HG02938 (cell line): Measurements from ENCODE around the gene SCAMP5.
A peak's percentile ranks its signal among the peaks of the same experiment; 100 is the strongest.

ENCODE experiments used
- ATAC-seq: cut with Tn5 transposase; IDR thresholded peaks from one replicate; pipeline ENCODE4 v1.9.1; 2021; ENCODE audit warnings: mild to moderate bottlenecking, moderate library complexity; ENCODE audit not compliant: unreplicated experiment

Gene SCAMP5

DNA sequence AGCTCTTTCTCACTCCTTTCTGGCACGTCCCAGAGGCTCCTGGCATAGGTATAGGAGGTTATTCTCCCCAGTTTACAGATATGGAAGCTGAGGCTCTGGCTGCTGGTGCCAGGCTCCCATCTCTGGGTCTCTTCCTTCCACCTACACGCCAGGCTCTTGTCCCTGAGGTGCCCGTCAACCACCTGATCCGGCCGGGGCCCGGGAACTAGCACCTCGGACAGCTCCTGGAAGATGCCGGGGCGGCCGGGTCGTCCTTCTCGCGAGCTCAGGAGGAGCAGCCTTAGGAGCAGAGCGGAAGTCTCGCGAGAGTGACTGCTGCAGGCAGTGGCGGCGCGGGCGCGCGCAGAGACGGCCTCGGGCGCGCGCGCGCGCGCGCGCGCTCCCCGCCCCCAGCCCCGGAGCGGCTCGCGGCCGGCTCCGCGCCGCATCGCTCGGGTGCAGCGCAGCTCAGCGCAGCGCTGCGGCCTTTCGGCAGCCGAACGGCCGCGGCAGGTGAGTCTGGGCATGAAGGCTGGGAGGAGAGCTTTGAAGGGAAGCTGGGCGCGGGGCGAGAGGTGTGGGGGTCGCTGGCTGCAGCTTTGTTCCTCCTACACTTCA lies at the start of gene SCAMP5:
TSS of gene SCAMP5 (plus strand) at position 382 of the 597 bp plus-strand sequence. CDS start 16,277 bp downstream, outside the sequence.
- ATAC-seq, result no peak

DNA sequence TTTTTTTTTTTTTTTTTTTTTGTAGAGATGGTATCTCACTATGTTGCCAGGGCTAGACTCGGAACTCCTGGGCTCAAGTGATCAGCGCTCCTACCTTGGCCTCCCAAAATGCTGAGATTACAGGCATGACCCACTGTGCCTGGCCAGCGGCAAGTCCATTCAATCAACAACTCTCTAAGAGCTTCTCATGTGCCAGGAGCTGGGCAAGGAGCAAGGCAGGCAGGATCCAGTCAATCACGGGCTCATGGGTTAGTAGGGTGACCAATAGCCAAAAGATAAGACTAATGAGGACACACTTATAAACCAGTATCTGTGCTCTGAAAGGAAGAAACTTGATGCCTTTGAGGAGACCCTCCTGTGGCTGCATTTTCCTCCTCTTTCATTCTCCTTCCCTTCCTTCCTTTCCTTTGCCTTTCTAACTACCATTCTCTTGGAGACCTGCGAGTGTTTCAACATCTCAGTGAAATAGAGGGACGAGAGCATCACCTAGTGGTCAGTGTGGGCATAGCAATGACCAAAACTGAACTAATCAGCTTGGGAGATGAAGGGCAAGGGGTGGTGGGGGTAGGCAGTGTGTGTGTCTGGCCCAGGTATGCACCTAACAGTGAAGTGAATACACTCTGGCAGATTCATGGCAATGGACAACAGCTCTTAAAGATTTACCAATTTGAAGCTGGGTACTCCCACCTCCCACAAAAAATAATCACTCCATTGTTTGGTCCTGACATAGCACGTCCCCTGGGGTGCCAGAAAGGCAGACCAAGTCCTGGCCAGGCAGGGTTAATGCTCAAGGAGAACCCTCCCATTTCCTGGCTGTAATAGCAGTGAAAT lies 45.1 kb upstream of the SCAMP5 start:
- no peak for ATAC-seq

GRCh38 chr15:74951006-74951405 lies 44.4 kb upstream of the SCAMP5 start:
- ATAC-seq, result no peak

- no peak for ATAC-seq
Measured at GRCh38 chr15:74954515-74954914, 40.8 kb upstream of the SCAMP5 start.

- ATAC-seq, result no peak
Measured at GRCh38 chr15:74955017-74955416, 40.3 kb upstream of the SCAMP5 start.

GRCh38 chr15:74955796-74956647 lies 39.3 kb upstream of the SCAMP5 start:
- peak; percentile 33 for ATAC-seq

GRCh38 chr15:74956648-74957475 lies 38.5 kb upstream of the SCAMP5 start, which contains the start of gene RPP25:
Gene RPP25, minus strand, starts transcription at chr15:74956772. Its CDS starts 189 bp downstream, at chr15:74956583.
- peak; percentile 69 for ATAC-seq

- ATAC-seq, result no peak
Measured at GRCh38 chr15:74957476-74958035, 37.8 kb upstream of the SCAMP5 start.

DNA sequence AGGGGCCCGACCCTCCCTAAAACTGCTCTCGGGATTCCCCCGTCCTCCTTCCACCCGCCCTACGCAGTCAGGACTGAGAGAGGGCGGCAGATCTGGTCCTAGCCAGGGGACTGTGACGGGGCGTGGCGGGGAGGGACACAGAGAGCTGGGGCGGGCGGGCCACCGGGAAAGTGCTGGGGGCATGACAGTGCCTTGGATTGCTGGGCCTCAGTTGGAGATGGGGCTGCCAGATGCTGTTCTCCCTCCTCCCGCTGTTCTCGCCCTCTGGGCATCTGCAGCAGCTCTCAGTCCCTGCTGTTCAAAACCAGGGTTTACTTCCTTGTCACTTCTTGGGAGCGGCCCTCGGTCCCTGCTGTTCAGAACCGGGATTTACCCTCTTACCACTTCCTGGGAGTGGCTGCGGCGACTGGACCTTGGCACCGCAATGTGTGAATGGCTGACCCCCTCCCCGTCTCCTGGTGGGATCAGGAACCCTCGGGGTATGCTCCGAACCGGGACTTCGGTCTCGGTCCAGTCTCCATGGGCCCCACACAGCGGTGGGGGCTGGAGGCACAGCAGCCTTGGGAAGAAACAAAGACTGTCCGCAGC lies 36.9 kb upstream of the SCAMP5 start:
- no peak for ATAC-seq

- no peak for ATAC-seq
Measured at GRCh38 chr15:74958908-74959585, 36.3 kb upstream of the SCAMP5 start.

GRCh38 chr15:74959586-74959939 lies 35.8 kb upstream of the SCAMP5 start:
- ATAC-seq, result no peak

- no peak for ATAC-seq
Measured at GRCh38 chr15:74960286-74960685, 35.1 kb upstream of the SCAMP5 start.

DNA sequence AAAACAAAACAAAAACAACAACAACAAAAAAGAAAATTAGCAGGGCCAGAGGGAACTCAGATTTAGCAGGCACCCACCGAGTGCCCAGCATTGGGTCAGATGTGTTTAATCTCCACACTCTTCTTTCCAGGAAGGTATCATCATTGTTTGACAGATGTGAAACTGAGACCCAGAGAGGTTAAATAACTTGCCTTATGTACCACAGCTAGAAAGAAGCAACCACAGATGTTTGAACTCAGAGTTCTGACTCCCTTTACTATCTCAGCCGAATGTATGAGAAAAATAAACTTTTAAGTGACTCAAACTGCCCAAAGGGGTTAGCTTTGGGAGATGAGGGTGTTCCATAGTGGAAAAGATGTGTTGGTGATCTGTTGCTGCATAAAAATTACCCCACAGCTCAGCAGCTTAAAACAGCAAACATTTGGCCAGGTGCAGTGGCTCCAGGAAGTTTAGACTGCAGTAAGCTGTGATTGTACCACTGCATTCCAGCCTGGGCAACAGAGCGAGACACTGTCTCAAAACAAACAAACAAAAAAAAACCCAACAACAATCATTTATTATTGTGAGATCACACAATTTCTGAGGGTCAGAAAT lies 34.3 kb upstream of the SCAMP5 start:
- no peak for ATAC-seq

GRCh38 chr15:74961616-74962015 lies 33.7 kb upstream of the SCAMP5 start:
- ATAC-seq, result no peak

GRCh38 chr15:74962219-74962618 lies 33.1 kb upstream of the SCAMP5 start:
- no peak for ATAC-seq

- no peak for ATAC-seq
Measured at GRCh38 chr15:74962671-74963070, 32.7 kb upstream of the SCAMP5 start.

GRCh38 chr15:74963213-74963612 lies 32.1 kb upstream of the SCAMP5 start:
- ATAC-seq, result no peak

- ATAC-seq, result no peak
Measured at GRCh38 chr15:74964794-74965193, 30.6 kb upstream of the SCAMP5 start.

DNA sequence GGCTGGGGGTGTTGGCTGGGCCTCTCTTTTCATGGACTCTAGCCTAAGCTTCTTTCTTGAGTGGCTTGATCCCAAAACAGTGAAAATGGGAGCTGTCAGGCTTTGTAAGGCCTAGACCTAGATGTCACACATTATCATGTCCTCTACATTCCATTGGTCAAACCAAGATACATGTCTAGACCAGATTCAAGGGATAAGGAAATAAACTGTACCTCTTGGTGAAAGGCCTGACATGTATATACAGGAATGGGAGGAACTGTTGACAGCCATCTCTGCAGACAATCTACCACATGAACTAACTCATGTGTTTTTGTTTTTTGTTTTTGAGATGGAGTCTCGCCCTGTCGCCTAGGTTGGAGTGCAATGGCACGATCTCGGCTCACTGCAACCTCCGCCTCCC lies 27.7 kb upstream of the SCAMP5 start:
- ATAC-seq, result no peak
